ENCODE results near the gene MERTK.

- TF ChIP-seq CTCF (IDR thresholded peaks at IDR 0.05) = no peak
- no peak for TF ChIP-seq TCF7L2 (IDR thresholded peaks at IDR 0.05; ENCODE audit: low read depth, low read length)
- TF ChIP-seq REST (IDR thresholded peaks at IDR 0.05; ENCODE audit: insufficient read depth in 1 of 2, low read depth in 2 of 2, low read length in 1 of 2) = no peak
- TF ChIP-seq POLR2AphosphoS5 (IDR thresholded peaks at IDR 0.05; ENCODE audit: low read depth, low read length) = no peak
- TF ChIP-seq SIN3A (IDR thresholded peaks at IDR 0.05; ENCODE audit: borderline replicate concordance, insufficient read depth, low read depth, low read length) = no peak
Measured at GRCh38 chr2:112005406-112006075, 107.1 kb downstream of the MERTK start.
